Left hindlimb (tissue), 1 donor: Measurements from ENCODE around the gene C2CD4D.
A peak's percentile ranks its signal among the peaks of the same experiment; 100 is the strongest.

Source experiments
- DNase-seq: peaks from one replicate; pipeline ENCODE4 v3.0.0-alpha.2; 2018

The C2CD4D gene

DNA sequence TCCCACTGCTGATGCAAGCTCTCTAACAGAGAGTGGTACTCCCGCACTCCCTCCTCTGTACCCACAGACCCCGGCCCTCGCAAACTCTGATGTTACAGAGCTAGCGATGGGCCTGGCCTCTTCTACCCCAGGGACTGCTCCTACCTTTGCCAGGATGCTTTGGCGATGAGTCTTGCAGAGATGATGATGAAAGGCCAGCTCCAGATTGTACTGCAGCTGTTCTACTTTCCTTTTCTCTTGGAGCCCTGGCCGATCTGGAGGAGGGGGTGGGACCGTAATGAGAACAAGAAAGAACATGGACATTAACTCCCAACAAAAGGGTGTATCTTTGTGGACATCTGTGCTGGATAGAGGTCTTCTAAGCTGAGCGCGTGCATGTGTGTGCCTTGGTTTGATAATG is 28.4 kb downstream of the C2CD4D start:
- no peak for DNase-seq

DNA sequence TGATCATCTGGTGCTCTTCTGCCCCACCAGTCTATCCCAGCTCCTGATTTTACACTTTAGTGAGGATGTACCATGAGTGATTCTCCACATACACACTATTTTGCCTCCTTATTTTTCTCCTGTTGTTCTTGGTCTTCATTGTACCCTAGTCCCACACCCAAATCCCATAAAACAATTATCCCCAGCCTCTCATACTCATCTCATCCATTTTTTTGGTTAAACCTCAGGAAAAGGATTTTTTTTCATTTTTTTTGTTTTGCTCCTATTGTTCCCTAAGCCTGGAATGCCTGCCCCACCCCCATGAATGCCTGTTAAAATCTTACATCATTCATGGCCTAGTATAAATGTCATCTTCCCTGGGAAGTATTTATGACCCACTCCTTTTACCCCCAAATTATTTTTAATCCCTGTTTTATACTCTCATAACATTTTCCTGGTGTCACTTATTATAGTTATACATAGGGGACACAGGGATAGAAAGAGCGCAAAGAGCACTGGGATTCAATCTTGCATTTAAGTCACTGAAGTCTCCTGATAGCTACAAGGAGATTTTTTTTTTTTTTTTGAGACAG is 29.5 kb downstream of the C2CD4D start:
- DNase-seq, result no peak

DNA sequence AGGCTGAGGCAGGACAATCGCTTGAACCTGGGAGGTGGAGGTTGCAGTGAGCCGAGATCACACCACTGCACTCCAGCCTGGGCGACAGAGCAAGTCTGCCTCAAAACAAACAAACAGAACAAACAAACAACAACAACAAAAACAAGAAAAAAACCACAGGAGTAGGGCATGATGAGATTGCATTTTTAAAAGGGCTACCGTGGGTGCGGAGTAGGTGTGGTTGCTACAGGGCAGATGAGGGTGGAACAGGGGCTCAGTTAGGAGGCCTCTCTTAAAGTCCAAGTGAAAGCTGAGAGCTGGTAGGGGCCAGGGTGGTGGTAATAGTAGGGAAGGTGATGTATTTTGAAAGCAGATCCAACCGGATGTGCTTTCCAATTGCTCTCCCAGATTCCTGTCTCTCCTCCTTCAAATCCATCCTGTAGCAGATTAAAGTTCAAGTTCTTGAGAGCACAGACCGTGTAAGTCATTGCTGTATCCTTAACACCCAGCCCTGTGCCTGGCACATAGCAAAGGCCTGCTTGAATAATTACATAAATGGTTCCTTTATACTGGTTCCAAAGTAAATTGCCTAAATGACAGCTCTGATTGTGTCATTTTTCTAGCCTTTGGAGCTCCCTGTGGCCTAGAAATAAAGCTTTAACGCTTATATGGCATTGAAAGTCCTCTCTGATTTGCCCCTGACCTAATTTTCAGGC is 30.2 kb downstream of the C2CD4D start:
- DNase-seq, result no peak

DNA sequence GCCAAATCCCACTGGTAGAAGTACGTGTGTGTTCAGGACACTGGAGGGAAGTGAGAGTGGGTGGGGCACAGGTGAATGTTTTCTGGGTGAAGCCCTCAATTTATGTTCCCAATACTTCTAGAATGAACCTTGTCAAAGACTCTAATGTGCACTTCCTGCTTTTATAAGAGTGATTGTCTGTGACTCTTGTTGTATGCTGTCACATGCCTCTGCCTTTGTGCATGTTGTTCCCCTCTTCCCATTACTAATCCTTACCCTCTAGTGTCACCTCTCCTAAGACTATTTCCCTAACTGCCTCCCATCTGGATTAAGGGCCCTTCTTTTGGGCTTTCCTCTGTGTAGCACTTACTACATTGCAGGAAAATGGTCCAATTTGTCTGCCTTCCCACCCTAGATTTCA is 31.9 kb downstream of the C2CD4D start:
- DNase-seq, result no peak

DNA sequence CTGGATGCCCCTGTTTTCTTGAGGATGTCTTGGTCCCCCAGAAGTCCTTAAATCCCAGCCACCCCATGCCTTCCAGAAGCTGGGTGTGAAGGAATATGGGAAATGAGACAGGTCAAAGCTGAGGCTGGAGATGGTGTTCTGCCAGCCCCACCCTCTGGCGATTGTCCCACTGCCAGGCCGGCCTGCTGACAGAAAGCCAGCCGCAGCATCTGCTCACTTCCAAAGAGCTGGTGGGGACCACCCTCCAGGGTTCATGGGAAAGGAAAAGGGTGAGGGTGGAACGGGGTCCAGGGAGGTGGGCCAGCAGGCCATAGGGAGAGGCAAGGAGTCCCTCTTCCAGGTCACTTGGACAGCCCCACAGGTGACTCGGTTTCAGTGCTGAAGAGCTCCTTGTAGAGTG is 32.5 kb downstream of the C2CD4D start:
- DNase-seq, result no peak

DNA sequence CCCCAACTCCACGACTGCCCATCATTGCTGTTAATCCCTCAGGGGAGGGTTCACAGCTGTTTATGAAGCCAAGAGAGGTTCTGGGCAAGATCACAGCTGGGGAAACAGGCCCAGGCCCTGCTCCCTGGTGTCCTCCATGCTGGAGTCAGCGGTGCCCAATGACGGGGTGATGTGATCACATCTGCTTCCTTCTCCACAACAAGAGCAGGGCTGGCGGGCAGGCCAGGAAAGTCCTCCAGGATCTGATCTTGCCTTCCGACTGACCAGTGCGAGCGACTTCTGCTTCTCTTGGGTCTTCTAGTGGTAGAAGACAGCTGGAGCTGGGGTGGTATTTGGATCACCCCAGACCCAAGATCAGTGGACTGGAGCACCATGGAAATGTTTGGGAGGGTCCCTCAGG is 33.5 kb downstream of the C2CD4D start:
- DNase-seq, result no peak

DNA sequence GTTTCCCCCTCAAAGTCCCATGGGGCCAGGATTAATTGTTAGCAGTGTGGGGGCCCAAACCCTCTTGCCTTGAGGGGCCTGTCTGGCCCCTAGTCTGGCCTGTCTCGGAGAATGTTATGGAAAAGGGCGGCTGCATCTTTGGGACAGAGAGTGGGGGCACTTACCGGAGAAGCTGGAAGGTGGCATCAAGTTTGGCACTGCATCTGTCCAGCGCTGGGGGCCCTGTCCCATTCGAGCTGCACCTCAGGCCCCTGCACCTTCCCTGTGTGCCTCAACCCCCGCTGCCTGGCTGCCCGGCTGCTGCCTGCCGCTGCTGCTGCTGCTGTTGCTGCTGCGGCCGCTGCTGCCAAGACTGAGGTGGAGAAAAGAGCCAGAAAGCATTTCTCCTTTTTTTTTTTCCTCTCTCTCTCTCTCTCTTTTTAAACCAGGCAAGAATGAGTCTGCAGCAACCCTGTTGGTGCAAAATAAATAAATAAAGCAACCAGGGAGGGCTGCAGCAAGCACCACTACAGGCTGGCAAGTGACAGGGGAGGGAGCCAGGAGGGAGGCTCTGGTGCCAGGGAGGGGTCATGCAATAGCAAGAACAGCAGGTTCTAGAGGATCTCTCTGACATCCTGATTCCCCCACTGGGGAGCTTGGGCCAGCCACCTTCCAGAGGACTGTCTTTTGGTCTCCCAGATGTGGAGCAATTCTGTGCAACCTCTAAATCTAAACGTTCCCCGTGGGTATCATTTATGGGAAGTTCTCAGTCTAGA is 34.4 kb downstream of the C2CD4D start, which contains the start of gene LINGO4:
Gene LINGO4 (minus strand): TSS at position 354 of the 755 bp plus-strand sequence. CDS start 2,715 bp downstream, outside the sequence.
- no peak for DNase-seq

DNA sequence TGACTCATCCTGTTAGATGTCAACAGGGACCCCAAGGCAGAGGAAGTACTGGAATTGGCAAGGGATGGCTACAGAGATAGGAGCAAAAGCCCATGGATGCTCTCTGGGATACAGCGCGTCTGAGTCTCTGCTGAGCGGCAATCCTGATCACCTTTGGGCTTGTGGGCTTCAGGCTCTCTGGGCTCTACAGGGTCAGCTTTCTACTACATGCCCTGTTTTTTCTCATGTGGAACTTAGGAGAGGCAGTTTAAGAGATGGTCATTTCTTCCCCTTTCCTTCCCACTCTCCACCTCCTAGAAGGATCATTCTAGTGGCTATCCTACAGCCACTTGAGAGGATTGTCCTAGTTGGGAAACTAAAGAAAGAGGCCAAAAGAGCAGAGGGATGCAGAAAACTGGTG is 35.7 kb downstream of the C2CD4D start:
- DNase-seq, result no peak

DNA sequence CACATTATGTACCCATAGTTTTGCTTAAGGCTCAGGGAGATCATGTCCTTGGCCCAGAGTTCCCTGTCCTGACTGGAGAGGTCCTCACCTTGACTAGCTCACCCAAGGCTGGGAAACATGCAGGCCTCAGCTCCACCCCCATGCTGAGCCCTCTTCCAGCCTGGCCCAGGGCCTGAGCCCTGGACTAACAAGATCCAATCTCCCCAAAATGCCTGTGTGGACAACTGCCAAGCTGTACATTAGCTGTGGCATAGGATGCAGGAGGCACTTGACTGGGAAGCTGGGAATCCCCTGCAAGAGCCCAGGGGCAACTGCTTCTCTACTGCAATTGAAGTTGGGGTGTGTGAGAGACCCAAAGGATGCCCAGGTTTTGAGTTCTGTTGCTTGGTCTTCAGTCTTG is 36.5 kb downstream of the C2CD4D start:
- DNase-seq, result no peak

DNA sequence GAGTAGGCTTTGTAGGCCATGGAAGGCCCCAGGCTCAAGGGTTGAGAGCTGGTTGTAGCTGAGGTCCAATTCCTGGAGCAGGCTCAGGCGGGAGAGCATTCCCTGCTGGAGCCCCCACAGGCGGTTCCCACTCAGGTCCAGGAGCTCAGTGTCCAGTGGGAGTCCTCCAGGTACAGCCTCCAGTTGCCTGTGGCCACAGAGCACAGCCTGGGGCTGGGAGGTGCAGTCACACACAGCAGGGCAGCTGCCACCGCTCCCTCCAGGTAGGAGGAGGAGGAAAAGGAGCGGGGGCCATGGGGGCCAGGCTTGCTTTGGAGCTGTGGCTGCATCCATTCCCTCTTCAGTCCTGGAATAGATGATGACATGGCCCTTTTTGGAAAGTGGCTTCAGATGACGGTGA is 37.2 kb downstream of the C2CD4D start:
- DNase-seq, result no peak

DNA sequence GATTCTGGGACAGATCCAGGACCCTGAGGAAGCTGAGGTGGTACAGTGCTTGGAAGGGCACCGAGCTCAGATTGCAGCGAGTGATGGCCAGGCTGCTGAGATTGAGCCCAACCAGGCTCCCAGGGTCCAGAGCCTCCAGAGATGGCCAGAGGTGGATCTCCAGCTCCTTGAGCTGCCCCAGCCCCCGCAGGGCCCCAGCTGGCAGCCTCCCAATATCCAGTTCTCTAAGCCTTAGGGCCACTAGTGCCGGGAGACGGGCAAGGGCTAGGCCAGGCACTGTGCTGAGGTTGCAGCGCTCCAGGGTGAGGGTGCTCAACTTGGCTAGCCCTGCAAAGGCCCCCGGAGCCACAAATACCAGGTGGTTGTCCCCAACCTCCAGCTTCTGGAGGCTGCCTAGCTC is 37.8 kb downstream of the C2CD4D start:
- no peak for DNase-seq

DNA sequence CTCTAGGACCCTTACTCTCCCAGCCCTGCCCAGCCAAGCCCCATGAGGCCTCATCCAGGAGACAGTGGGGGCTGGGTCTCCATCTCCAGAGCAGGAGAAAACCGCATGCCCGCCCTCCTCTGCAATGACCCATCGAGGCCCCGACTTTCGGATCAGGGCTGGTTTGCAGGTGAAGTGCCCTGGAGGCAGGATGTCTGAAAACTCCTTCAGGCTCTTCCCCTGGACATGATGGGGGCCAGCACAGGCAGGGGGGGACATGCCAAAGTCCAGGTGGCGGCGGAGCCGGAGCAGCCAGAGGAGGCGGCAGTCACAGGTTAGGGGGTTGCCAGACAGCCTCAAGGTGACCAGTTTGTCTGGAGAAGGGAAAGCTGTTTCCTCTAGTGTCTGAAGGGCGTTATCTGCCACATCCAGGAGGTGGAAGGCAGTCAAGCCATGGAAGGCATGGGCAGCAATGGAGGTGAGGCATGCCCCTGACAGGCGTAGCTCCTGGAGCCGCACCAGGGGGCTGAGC is 38.3 kb downstream of the C2CD4D start:
- DNase-seq, result no peak

DNA sequence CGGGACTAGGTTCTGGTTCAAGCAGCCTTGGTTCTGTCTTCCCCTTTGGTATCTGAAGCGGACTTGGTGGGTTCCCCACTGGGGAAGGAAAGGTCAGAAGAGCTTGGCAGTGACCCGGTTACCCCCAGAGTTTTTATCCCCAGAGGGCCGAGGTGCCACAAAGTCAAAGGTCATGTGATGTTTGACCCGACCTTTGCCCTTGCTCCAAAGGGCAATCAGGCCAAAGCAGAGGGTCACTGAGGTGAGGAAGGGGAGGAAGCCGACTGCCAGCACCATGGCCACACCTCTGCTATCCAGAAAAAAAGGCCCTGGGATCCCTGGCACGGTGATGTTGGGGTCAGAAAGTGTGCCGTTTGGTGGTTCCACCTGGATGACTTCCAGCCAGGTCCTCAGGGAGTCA is 38.8 kb downstream of the C2CD4D start:
- DNase-seq, result no peak

DNA sequence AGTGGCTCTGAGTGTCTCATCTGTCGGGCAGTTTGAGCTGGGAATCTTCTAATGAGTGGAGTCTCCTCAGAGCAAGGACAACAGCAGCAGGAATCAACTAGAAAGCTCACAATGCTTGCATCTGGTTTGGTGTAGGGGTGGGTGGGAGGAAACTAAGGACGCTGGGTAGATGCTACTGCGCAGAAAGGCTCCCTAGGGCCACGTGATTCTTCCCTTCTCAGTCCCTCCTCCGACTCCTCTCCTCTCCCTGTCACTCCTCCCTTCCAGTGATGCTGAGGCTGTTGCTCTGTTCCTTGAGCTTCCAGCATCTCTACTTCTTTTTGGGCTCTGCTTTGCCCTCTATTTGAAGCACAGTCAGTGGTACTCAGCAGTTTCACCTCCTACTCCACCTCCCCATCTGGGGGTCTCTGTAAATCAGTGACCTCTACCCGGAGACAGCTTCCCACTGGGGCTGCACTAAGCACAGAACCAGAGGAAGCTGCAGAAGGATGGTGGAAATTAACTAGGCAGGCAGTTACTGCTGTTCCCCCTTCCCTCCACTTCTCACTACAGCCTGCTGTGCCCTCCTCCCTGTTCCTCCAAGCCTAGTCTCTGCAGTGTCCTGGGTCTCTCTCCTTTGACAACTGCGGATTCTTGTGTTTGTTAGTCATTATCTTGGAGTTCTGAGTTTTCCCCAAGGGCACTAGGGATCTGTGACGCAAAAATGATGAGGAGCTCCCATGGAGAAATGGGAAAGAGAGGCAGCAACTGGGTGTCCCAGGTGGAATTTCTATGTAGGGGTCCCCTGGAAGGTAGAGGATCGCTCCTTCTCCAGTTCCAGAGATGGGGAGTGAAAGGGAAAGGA is 40.2 kb downstream of the C2CD4D start:
- no peak for DNase-seq

DNA sequence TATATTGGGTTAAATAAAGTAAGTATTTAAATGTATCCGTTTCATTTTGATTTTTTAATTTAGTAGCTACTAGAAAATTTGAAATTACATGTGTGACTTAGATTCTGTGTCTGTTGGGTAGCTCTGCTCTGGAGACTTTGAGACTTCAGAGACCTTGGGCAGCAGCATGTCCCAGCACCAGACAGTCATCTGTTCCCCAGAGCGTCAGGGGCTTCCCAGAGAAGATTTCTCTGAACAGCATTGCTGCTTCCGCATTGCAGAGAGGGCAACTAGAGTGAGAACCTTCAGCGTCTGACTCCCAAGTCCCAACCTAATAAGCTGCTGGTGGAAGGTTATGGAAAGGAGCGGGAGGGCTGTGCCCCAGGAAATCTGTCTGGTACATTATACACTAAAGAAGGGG is 41.0 kb downstream of the C2CD4D start:
- no peak for DNase-seq

DNA sequence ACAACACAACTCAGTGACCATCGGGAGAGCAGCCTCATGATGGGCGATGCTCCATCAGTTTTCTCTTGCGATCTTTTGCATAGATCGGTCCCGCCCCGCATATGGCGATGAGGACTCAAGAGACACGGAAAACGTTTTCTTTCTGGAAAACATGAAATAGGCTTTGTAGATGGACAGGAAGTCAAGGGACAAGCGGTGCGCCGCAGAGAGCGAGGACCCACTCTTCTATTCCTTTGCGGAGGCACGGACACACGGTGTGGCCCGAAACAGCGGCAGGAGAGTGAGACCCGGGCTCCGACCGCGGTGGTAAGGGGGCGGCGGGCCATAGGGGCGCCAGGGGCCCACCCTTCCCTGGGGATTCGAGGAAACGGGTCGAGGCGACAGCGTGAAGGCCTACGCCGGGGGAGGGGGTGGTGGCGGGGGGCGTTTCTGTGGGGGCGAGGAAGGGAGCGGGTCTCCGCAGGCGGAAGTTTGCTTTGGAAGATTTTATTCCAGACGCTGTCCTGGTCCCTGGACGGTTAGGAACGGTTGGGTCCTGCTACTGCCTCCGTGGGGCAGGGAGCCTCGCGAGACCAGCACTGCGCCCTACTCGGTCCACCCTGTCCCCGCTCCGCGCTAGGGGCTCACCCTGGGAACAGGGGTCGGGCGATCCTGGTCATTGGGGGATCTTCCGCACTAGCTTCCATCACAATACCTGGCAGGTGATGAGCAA is 48.5 kb downstream of the C2CD4D start:
- DNase-seq, result no peak

DNA sequence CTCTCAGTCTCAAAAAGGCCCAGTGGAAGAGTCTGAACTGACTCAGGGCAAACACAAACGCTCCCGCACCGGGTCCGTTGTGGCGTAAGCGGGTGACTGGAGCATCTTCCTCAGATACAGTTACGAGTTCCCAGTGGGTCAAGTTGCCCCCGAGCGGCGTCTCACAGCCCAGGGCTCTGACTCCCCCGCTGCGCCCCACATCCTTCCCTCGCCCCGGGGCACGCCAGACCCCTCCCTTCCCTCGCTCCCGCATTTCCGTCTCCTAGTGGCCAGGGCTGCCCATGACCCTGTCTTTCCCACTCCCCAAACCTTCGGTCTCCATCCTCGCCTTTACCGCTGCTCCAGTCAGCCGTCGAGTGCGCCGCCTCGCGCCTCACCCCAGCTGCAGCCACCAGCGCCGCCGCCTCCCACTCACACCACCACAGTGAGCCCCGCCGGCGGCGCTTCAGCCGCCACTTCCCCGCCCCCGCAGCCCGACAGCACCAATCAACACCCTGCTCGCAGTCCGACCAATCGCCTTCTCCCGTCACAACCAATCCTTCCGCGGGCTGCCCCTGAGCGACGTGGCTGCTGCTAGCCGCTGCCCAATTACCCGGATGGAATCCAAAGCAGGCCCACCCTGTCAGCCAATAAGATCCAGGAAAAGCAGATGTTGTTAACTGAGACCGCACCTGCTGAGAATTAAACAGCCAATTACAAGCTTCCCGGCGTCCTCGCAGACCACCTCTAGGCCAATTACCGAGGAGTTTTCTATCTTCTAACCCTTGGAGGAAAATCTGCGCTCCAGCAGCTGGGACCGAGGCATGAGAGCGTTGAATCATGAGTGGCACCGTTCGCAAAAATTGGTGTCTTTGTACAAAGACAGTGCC is 49.3 kb downstream of the C2CD4D start, which contains the start of gene TDRKH:
Gene TDRKH (minus strand): TSS at position 430 of the 869 bp plus-strand sequence. CDS start 7,478 bp downstream, outside the sequence.
- DNase-seq, result peak; percentile 99
